ENCODE results near the gene ZBTB39.

ZBTB39 gene

DNA sequence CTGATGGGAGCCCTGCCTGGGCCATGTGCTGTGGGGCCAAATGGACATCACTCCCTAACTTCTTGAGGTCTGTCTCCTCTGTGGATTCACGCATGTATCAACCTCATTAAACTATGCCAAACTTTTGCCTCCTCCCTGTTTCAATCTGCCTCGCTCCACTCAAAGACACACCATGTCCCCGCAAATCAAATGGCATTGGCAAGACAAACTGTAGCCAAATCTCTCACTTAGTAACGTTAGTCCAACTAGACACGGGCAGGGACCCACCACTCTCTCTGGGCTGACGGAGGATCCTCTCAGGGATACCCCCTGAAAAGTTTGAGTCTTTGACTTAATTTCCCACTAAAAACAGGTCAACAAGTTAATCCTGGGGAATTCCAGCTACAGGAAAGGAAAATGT, 8.0 kb downstream of the ZBTB39 start:
- no peak for TF ChIP-seq CTCF (IDR thresholded peaks at IDR 0.05; ENCODE audit: low read length)
- TF ChIP-seq EZH2 (IDR thresholded peaks at IDR 0.05; ENCODE audit: borderline replicate concordance, low read length), result no peak
- Histone ChIP-seq H3K36me3 (ENCODE audit: insufficient read depth, low read length) (peaks cover 33% of the 10 kb centered on the region), H3K9ac (ENCODE audit: low read length) (no peak overlapping the region), H4K20me1 (ENCODE audit: insufficient read depth, low read length) (no peaks in the 10 kb centered on the region), H3K4me2 (ENCODE audit: low read length) (no peak overlapping the region), H3K4me3 (ENCODE audit: low read depth, low read length, poor library complexity, severe bottlenecking) (no peak overlapping the region), H2AFZ (ENCODE audit: low read length) (no peak overlapping the region), H3K9me2 (ENCODE audit: low read depth, low read length) (no peaks in the 10 kb centered on the region), H3K9me3 (ENCODE audit: low read length) (no peaks in the 10 kb centered on the region), H3K4me1 (ENCODE audit: insufficient read depth, low read length, severe bottlenecking) (no peaks in the 10 kb centered on the region), H3K79me2 (ENCODE audit: insufficient read depth, low read length) (no peaks in the 10 kb centered on the region), H3K27me3 (ENCODE audit: insufficient read depth, low read length) (no peaks in the 10 kb centered on the region), H3K27ac (ENCODE audit: low read depth, low read length, poor library complexity, severe bottlenecking) (no peak overlapping the region), H3F3A (ENCODE audit: insufficient read depth, low read length) (no peaks in the 10 kb centered on the region)

DNA sequence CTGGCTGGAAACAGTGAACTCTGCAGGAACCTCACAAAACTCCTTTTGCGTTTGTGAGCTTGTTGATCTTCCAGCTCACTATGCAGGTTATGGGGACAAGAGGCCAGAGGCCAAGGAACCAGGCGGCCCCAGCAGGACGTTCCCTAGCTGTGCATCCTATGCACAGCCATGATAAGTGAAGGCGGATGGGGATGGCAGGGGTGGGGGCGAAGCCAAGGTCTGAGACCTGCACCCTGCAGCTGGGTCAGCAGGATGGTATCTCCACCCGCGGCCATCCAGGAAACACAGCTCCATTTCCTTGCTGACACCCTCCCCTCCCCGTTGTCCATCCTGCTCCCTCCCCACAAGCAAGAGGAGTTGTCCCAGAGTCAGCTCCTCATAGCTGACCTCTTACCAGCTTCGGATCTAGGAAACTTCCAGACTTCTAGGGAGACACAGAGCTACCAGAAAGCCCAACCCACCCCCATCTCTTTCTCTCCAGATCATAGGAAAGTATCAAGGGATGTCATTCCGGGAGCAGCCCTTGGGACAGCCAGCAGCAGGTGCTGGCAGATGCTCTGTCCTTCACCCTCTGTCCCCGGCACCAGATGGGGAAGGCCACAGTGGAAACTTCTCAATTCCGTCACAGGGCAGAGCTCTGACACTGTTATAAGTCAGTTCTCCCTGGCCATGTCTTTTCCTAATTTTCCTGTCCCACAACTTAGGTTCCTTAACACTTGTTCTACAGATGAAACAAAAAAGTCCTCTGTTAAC, 9.4 kb downstream of the ZBTB39 start:
- peaks cover 21% of the 10 kb centered on the region; the same call in 1 of the 2 replicates for H3K36me3 ChIP-seq (ENCODE audit: insufficient read depth, low read length)
- no peak overlapping the region for H2AFZ ChIP-seq (ENCODE audit: low read length)
- H3K9me2 ChIP-seq (ENCODE audit: low read depth, low read length), result no peaks in the 10 kb centered on the region
- H3K4me2 ChIP-seq (ENCODE audit: low read length), result no peak overlapping the region
- H3K9me3 ChIP-seq (ENCODE audit: low read length), result no peaks in the 10 kb centered on the region
- H3K79me2 ChIP-seq (ENCODE audit: insufficient read depth, low read length), result no peaks in the 10 kb centered on the region
- H3K27ac ChIP-seq (ENCODE audit: low read depth, low read length, poor library complexity, severe bottlenecking), result no peak overlapping the region
- no peaks in the 10 kb centered on the region for H3K27me3 ChIP-seq (ENCODE audit: insufficient read depth, low read length)
- no peak overlapping the region for H3K4me3 ChIP-seq (ENCODE audit: low read depth, low read length, poor library complexity, severe bottlenecking)
- H3K9ac ChIP-seq (ENCODE audit: low read length), result no peak overlapping the region
- H4K20me1 ChIP-seq (ENCODE audit: insufficient read depth, low read length), result no peaks in the 10 kb centered on the region
- no peaks in the 10 kb centered on the region for H3F3A ChIP-seq (ENCODE audit: insufficient read depth, low read length)
- TF ChIP-seq CTCF (IDR thresholded peaks at IDR 0.05; ENCODE audit: low read length) (no peak), EZH2 (IDR thresholded peaks at IDR 0.05; ENCODE audit: borderline replicate concordance, low read length) (no peak)
- H3K4me1 ChIP-seq (ENCODE audit: insufficient read depth, low read length, severe bottlenecking), result no peaks in the 10 kb centered on the region

DNA sequence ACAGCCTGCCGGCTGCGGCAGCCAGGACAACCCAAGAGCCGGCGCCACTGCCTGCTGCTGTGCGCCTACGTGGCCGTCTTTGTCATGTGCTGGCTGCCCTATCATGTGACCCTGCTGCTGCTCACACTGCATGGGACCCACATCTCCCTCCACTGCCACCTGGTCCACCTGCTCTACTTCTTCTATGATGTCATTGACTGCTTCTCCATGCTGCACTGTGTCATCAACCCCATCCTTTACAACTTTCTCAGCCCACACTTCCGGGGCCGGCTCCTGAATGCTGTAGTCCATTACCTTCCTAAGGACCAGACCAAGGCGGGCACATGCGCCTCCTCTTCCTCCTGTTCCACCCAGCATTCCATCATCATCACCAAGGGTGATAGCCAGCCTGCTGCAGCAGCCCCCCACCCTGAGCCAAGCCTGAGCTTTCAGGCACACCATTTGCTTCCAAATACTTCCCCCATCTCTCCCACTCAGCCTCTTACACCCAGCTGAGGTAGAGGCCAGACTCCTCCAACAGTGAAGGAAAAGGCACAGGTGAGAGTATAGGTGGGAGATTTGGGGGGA, 10.3 kb downstream of the ZBTB39 start:
- Histone ChIP-seq H3F3A (ENCODE audit: insufficient read depth, low read length) (no peaks in the 10 kb centered on the region), H3K4me2 (ENCODE audit: low read length) (no peak overlapping the region), H3K9me2 (ENCODE audit: low read depth, low read length) (no peaks in the 10 kb centered on the region), H4K20me1 (ENCODE audit: insufficient read depth, low read length) (no peaks in the 10 kb centered on the region), H3K9ac (ENCODE audit: low read length) (no peak overlapping the region), H3K4me3 (ENCODE audit: low read depth, low read length, poor library complexity, severe bottlenecking) (no peak overlapping the region), H3K27me3 (ENCODE audit: insufficient read depth, low read length) (no peaks in the 10 kb centered on the region), H3K36me3 (ENCODE audit: insufficient read depth, low read length) (peaks cover 19% of the 10 kb centered on the region; the same call in 1 of the 2 replicates), H3K4me1 (ENCODE audit: insufficient read depth, low read length, severe bottlenecking) (no peaks in the 10 kb centered on the region), H2AFZ (ENCODE audit: low read length) (no peak overlapping the region), H3K27ac (ENCODE audit: low read depth, low read length, poor library complexity, severe bottlenecking) (no peak overlapping the region), H3K9me3 (ENCODE audit: low read length) (no peaks in the 10 kb centered on the region), H3K79me2 (ENCODE audit: insufficient read depth, low read length) (no peaks in the 10 kb centered on the region)
- TF ChIP-seq CTCF (IDR thresholded peaks at IDR 0.05; ENCODE audit: low read length), result no peak
- TF ChIP-seq EZH2 (IDR thresholded peaks at IDR 0.05; ENCODE audit: borderline replicate concordance, low read length), result no peak

Data from OCI-LY1 (cell line).